ENCODE measurements around the gene KCNE5.

KCNE5 gene

GRCh38 chrX:109626637-109627036, 1.7 kb upstream of the KCNE5 start:
- Histone ChIP-seq H3K18ac (ENCODE audit: low read length) (no peak overlapping the region), H2AK5ac (ENCODE audit: low read length) (no peak overlapping the region), H3K4me1 (ENCODE audit: control insufficient read depth, low read depth, low read length) (no peaks in the 10 kb centered on the region), H3K9ac (ENCODE audit: low read length) (no peak overlapping the region), H4K5ac (ENCODE audit: low read length) (no peak overlapping the region), H3K56ac (ENCODE audit: low read length) (no peak overlapping the region), H3K4ac (ENCODE audit: low read depth, low read length) (no peak overlapping the region), H3K27ac (ENCODE audit: low read depth, low read length) (no peak overlapping the region), H3K79me1 (ENCODE audit: low read length) (no peaks in the 10 kb centered on the region), H3K23ac (ENCODE audit: low read length) (no peak overlapping the region), H3K27me3 (ENCODE audit: insufficient read depth, low read length, poor library complexity) (no peaks in the 10 kb centered on the region), H2BK120ac (ENCODE audit: low read depth, low read length) (no peak overlapping the region), H3K4me3 (ENCODE audit: low read length) (no peak overlapping the region), H3K4me2 (ENCODE audit: low read length) (no peak overlapping the region), H2BK5ac (ENCODE audit: low read length) (no peak overlapping the region), H3K79me2 (ENCODE audit: control insufficient read depth, insufficient read depth, low read length) (no peaks in the 10 kb centered on the region), H3K36me3 (ENCODE audit: control insufficient read depth, insufficient read depth, low read length) (no peaks in the 10 kb centered on the region), H4K8ac (ENCODE audit: low read depth, low read length) (no peak overlapping the region), H2BK15ac (replicated peaks; ENCODE audit: low read depth) (no peak overlapping the region)
- no peak for DNase-seq
- no CpG with 5 or more reads among the region's 4 CpGs for WGBS (ENCODE audit: extremely low coverage, insufficient coverage, low lambda C conversion rate)

GRCh38 chrX:109623997-109624396, 975 bp downstream of the KCNE5 start:
- H3K79me2 ChIP-seq (ENCODE audit: control insufficient read depth, insufficient read depth, low read length), result no peaks in the 10 kb centered on the region
- no peak overlapping the region for H3K27ac ChIP-seq (ENCODE audit: low read depth, low read length)
- no peak overlapping the region for H3K23ac ChIP-seq (ENCODE audit: low read length)
- H2BK120ac ChIP-seq (ENCODE audit: low read depth, low read length), result no peak overlapping the region
- H3K79me1 ChIP-seq (ENCODE audit: low read length), result no peaks in the 10 kb centered on the region
- H3K9ac ChIP-seq (ENCODE audit: low read length), result no peak overlapping the region
- H2BK15ac ChIP-seq (replicated peaks; ENCODE audit: low read depth), result no peak overlapping the region
- peak; percentile 0 for DNase-seq
- no peaks in the 10 kb centered on the region for H3K27me3 ChIP-seq (ENCODE audit: insufficient read depth, low read length, poor library complexity)
- H3K36me3 ChIP-seq (ENCODE audit: control insufficient read depth, insufficient read depth, low read length), result no peaks in the 10 kb centered on the region
- no peaks in the 10 kb centered on the region for H3K4me1 ChIP-seq (ENCODE audit: control insufficient read depth, low read depth, low read length)
- H4K8ac ChIP-seq (ENCODE audit: low read depth, low read length), result no peak overlapping the region
- no peak overlapping the region for H3K4me2 ChIP-seq (ENCODE audit: low read length)
- no peak overlapping the region for H2AK5ac ChIP-seq (ENCODE audit: low read length)
- no peak overlapping the region for H3K4ac ChIP-seq (ENCODE audit: low read depth, low read length)
- no peak overlapping the region for H3K4me3 ChIP-seq (ENCODE audit: low read length)
- no peak overlapping the region for H4K5ac ChIP-seq (ENCODE audit: low read length)
- no peak overlapping the region for H3K56ac ChIP-seq (ENCODE audit: low read length)
- no CpG with 5 or more reads among the region's 8 CpGs for WGBS (ENCODE audit: extremely low coverage, insufficient coverage, low lambda C conversion rate)
- H3K18ac ChIP-seq (ENCODE audit: low read length), result no peak overlapping the region
- H2BK5ac ChIP-seq (ENCODE audit: low read length), result no peak overlapping the region

- Histone ChIP-seq H2BK15ac (replicated peaks; ENCODE audit: low read depth) (no peak overlapping the region), H3K23ac (ENCODE audit: low read length) (no peak overlapping the region), H3K27ac (ENCODE audit: low read depth, low read length) (no peak overlapping the region), H2AK5ac (ENCODE audit: low read length) (no peak overlapping the region), H3K79me1 (ENCODE audit: low read length) (no peaks in the 10 kb centered on the region), H3K4me2 (ENCODE audit: low read length) (no peak overlapping the region), H2BK5ac (ENCODE audit: low read length) (no peak overlapping the region), H3K18ac (ENCODE audit: low read length) (no peak overlapping the region), H3K4ac (ENCODE audit: low read depth, low read length) (no peak overlapping the region), H3K79me2 (ENCODE audit: control insufficient read depth, insufficient read depth, low read length) (no peaks in the 10 kb centered on the region), H3K4me1 (ENCODE audit: control insufficient read depth, low read depth, low read length) (no peaks in the 10 kb centered on the region), H3K27me3 (ENCODE audit: insufficient read depth, low read length, poor library complexity) (no peaks in the 10 kb centered on the region), H4K5ac (ENCODE audit: low read length) (no peak overlapping the region), H3K4me3 (ENCODE audit: low read length) (no peak overlapping the region), H3K9ac (ENCODE audit: low read length) (no peak overlapping the region), H3K56ac (ENCODE audit: low read length) (no peak overlapping the region), H3K36me3 (ENCODE audit: control insufficient read depth, insufficient read depth, low read length) (no peaks in the 10 kb centered on the region), H2BK120ac (ENCODE audit: low read depth, low read length) (no peak overlapping the region), H4K8ac (ENCODE audit: low read depth, low read length) (no peak overlapping the region)
- no peak for DNase-seq
- no CpG with 5 or more reads among the region's 4 CpGs for WGBS (ENCODE audit: extremely low coverage, insufficient coverage, low lambda C conversion rate)
Observed at GRCh38 chrX:109622270-109622669, 2.7 kb downstream of the KCNE5 start.

- WGBS (ENCODE audit: extremely low coverage, insufficient coverage, low lambda C conversion rate), result no CpG with 5 or more reads among the region's 3 CpGs
- H3K4ac ChIP-seq (ENCODE audit: low read depth, low read length), result no peak overlapping the region
- no peaks in the 10 kb centered on the region for H3K36me3 ChIP-seq (ENCODE audit: control insufficient read depth, insufficient read depth, low read length)
- peak; percentile 13 for DNase-seq
- H3K9ac ChIP-seq (ENCODE audit: low read length), result no peak overlapping the region
- no peak overlapping the region for H3K23ac ChIP-seq (ENCODE audit: low read length)
- H3K27ac ChIP-seq (ENCODE audit: low read depth, low read length), result no peak overlapping the region
- H4K8ac ChIP-seq (ENCODE audit: low read depth, low read length), result no peak overlapping the region
- H2AK5ac ChIP-seq (ENCODE audit: low read length), result no peak overlapping the region
- H4K5ac ChIP-seq (ENCODE audit: low read length), result no peak overlapping the region
- H2BK120ac ChIP-seq (ENCODE audit: low read depth, low read length), result no peak overlapping the region
- no peak overlapping the region for H2BK5ac ChIP-seq (ENCODE audit: low read length)
- H3K18ac ChIP-seq (ENCODE audit: low read length), result no peak overlapping the region
- H2BK15ac ChIP-seq (replicated peaks; ENCODE audit: low read depth), result no peak overlapping the region
- no peaks in the 10 kb centered on the region for H3K27me3 ChIP-seq (ENCODE audit: insufficient read depth, low read length, poor library complexity)
- no peak overlapping the region for H3K4me2 ChIP-seq (ENCODE audit: low read length)
- H3K4me3 ChIP-seq (ENCODE audit: low read length), result no peak overlapping the region
- H3K56ac ChIP-seq (ENCODE audit: low read length), result no peak overlapping the region
- no peaks in the 10 kb centered on the region for H3K4me1 ChIP-seq (ENCODE audit: control insufficient read depth, low read depth, low read length)
- H3K79me2 ChIP-seq (ENCODE audit: control insufficient read depth, insufficient read depth, low read length), result no peaks in the 10 kb centered on the region
- no peaks in the 10 kb centered on the region for H3K79me1 ChIP-seq (ENCODE audit: low read length)
Observed at GRCh38 chrX:109619771-109620170, 5.2 kb downstream of the KCNE5 start.

GRCh38 chrX:109614951-109615350, 10.0 kb downstream of the KCNE5 start:
- Histone ChIP-seq H3K27me3 (ENCODE audit: insufficient read depth, low read length, poor library complexity) (no peaks in the 10 kb centered on the region), H3K4me1 (ENCODE audit: control insufficient read depth, low read depth, low read length) (no peaks in the 10 kb centered on the region), H3K4ac (ENCODE audit: low read depth, low read length) (no peak overlapping the region), H3K18ac (ENCODE audit: low read length) (no peak overlapping the region), H3K56ac (ENCODE audit: low read length) (no peak overlapping the region), H3K36me3 (ENCODE audit: control insufficient read depth, insufficient read depth, low read length) (no peaks in the 10 kb centered on the region), H3K79me2 (ENCODE audit: control insufficient read depth, insufficient read depth, low read length) (no peaks in the 10 kb centered on the region), H4K5ac (ENCODE audit: low read length) (no peak overlapping the region), H3K4me3 (ENCODE audit: low read length) (no peak overlapping the region), H4K8ac (ENCODE audit: low read depth, low read length) (no peak overlapping the region), H3K27ac (ENCODE audit: low read depth, low read length) (no peak overlapping the region), H2BK5ac (ENCODE audit: low read length) (no peak overlapping the region), H3K9ac (ENCODE audit: low read length) (no peak overlapping the region), H2BK15ac (replicated peaks; ENCODE audit: low read depth) (no peak overlapping the region), H2BK120ac (ENCODE audit: low read depth, low read length) (no peak overlapping the region), H3K23ac (ENCODE audit: low read length) (no peak overlapping the region), H3K79me1 (ENCODE audit: low read length) (no peaks in the 10 kb centered on the region), H3K4me2 (ENCODE audit: low read length) (no peak overlapping the region), H2AK5ac (ENCODE audit: low read length) (no peak overlapping the region)
- no CpG with 5 or more reads among the region's 6 CpGs for WGBS (ENCODE audit: extremely low coverage, insufficient coverage, low lambda C conversion rate)
- DNase-seq, result peak; percentile 26

GRCh38 chrX:109601486-109601885, 23.5 kb downstream of the KCNE5 start:
- Histone ChIP-seq H2AK5ac (ENCODE audit: low read length) (no peak overlapping the region), H3K23ac (ENCODE audit: low read length) (no peak overlapping the region), H3K79me1 (ENCODE audit: low read length) (no peaks in the 10 kb centered on the region), H3K18ac (ENCODE audit: low read length) (no peak overlapping the region), H3K4ac (ENCODE audit: low read depth, low read length) (no peak overlapping the region), H3K27ac (ENCODE audit: low read depth, low read length) (no peak overlapping the region), H4K5ac (ENCODE audit: low read length) (no peak overlapping the region), H3K36me3 (ENCODE audit: control insufficient read depth, insufficient read depth, low read length) (no peaks in the 10 kb centered on the region), H2BK15ac (replicated peaks; ENCODE audit: low read depth) (no peak overlapping the region), H3K27me3 (ENCODE audit: insufficient read depth, low read length, poor library complexity) (no peaks in the 10 kb centered on the region), H3K4me3 (ENCODE audit: low read length) (no peak overlapping the region), H2BK5ac (ENCODE audit: low read length) (no peak overlapping the region), H2BK120ac (ENCODE audit: low read depth, low read length) (no peak overlapping the region), H3K4me2 (ENCODE audit: low read length) (no peak overlapping the region), H3K79me2 (ENCODE audit: control insufficient read depth, insufficient read depth, low read length) (no peaks in the 10 kb centered on the region), H4K8ac (ENCODE audit: low read depth, low read length) (no peak overlapping the region), H3K4me1 (ENCODE audit: control insufficient read depth, low read depth, low read length) (no peaks in the 10 kb centered on the region), H3K56ac (ENCODE audit: low read length) (no peak overlapping the region), H3K9ac (ENCODE audit: low read length) (no peak overlapping the region)
- no CpG with 5 or more reads among the region's 5 CpGs for WGBS (ENCODE audit: extremely low coverage, insufficient coverage, low lambda C conversion rate)
- peak; percentile 0 for DNase-seq
